Fibroblast of the conjunctiva (primary cell): Measurements from ENCODE around the gene SF3B4.
A peak's percentile ranks its signal among the peaks of the same experiment; 100 is the strongest.

Source experiments
- DNase-seq: peaks from one replicate; pipeline ENCODE4 v3.0.0-alpha.2; 2010; ENCODE audit warnings: low read depth

SF3B4 gene

GRCh38 chr1:149932474-149932873 is 4.9 kb upstream of the SF3B4 start:
- no peak for DNase-seq

- no peak for DNase-seq
Observed at GRCh38 chr1:149931212-149931790, 3.7 kb upstream of the SF3B4 start.

DNA sequence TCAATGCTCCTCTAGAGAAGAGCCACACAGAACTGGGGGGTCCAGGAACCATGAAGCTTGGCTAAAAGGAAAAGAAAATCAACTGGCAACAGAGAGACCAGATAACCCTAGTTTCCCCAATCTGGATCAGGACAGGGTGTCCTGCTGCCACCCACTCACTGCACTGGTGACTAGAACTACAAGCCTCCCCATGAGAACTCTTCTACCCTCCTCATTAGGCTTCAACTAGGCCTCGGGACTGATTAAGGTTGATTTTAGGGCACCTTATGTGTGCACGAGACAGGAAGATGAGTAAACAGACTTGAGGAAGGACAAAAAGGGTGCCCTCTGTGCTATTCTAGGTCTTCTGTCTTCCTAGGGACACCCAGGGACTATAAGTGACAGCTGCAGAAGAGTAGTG is 2.3 kb upstream of the SF3B4 start:
- no peak for DNase-seq

DNA sequence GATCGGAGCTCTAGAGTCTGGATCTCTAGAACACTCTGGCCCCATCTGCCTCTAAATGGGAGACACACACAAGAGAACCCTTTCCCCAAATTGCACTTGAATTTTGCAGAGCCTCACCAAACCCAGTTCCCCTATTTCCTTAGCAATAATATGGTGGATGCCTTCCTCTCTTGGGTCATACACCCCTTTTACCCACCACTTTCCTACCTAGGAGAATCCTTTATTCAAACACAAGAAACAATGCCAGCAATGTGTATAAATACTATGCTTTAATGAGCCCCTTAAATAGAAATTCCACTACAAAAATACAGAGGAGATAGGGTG is 760 bp upstream of the SF3B4 start:
- DNase-seq: no peak

- DNase-seq: no peak
Observed at GRCh38 chr1:149927056-149927562, 494 bp downstream of the SF3B4 start.

GRCh38 chr1:149926296-149926695 is 1.3 kb downstream of the SF3B4 start:
- no peak for DNase-seq

GRCh38 chr1:149925751-149926150 is 1.9 kb downstream of the SF3B4 start:
- DNase-seq: no peak

GRCh38 chr1:149925345-149925744 is 2.3 kb downstream of the SF3B4 start:
- no peak for DNase-seq

GRCh38 chr1:149923626-149924025 is 4.0 kb downstream of the SF3B4 start:
- DNase-seq: no peak

- peak; percentile 41 for DNase-seq
Observed at GRCh38 chr1:149917571-149918144, 9.9 kb downstream of the SF3B4 start, which contains the start of gene SV2A. SV2A (minus strand) TSS chr1:149917844; CDS start chr1:149913840, 4,004 bp downstream.

- DNase-seq: no peak
Observed at GRCh38 chr1:149916898-149917252, 10.7 kb downstream of the SF3B4 start.

GRCh38 chr1:149916193-149916897 is 11.3 kb downstream of the SF3B4 start:
- no peak for DNase-seq

- DNase-seq: no peak
Observed at GRCh38 chr1:149915429-149916192, 12.0 kb downstream of the SF3B4 start.

DNA sequence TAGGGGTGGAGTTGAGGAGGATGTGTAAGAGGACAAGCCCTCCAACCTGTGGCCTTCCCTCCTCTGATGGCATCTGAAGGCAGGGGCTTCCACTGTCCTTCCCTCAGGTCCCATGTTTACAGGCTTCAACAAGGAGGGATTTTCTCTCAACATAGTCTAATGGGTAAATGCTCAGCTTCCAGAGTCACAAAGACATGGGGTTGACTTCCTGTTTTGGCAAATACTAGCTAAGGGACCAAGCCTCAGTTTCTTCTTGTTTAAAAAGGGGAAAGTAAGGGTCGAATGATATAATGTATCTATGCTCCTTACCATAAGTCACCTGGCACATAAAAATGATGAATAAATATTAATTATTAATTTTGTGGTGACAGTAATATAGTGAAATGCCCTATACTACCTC is 13.1 kb downstream of the SF3B4 start:
- no peak for DNase-seq

DNA sequence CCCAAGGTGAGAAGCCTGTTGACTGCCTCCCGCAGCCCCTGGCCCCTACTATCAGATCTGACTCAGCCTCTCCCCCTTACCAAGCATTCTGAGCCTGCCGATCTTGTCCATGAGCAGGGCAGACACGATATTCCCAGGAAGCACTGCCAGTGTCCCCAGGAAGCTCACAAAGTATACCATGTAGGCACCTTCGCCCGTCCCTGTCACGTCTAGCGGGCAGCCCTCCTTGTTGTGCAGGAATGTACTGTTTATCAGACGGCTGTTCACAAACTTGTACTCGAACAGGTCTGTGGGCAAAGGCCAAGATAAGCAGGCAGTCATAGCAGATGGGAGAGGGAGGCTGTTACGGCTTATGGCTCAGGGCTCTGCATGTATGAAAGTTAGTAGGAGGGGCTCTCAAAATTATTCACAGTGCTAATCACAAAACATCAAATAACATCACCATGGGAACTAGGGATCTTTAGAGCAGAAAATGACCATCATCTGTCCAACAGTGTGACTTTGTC is 21.0 kb downstream of the SF3B4 start:
- no peak for DNase-seq

GRCh38 chr1:149903836-149904491 is 23.6 kb downstream of the SF3B4 start:
- DNase-seq: no peak

GRCh38 chr1:149899460-149900284 is 27.9 kb downstream of the SF3B4 start, which contains the start of gene BOLA1:
BOLA1 (plus strand) TSS chr1:149899568; CDS start chr1:149900060, 492 bp downstream.
- DNase-seq: peak; percentile 76

DNA sequence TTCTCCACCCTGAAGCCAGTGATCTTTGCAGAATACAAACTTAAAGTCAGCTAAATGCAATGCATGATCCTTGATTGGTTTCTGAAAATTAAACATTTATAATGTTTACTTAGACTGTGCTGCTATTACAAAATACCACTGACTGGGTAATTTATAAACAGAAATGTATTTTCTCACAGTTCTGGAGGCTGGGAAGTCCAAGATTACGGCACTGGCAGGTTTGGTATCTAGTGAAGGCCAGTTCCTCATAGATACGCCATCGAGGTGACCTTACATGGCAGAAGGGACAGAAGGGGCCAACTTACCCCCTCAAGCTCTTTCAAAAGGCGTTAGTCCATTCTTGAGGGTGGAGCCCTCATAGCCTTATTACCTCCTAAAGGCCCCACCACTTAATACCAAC is 31.0 kb downstream of the SF3B4 start:
- DNase-seq: no peak

GRCh38 chr1:149888999-149889289 is 38.7 kb downstream of the SF3B4 start:
- peak; percentile 26 for DNase-seq

DNA sequence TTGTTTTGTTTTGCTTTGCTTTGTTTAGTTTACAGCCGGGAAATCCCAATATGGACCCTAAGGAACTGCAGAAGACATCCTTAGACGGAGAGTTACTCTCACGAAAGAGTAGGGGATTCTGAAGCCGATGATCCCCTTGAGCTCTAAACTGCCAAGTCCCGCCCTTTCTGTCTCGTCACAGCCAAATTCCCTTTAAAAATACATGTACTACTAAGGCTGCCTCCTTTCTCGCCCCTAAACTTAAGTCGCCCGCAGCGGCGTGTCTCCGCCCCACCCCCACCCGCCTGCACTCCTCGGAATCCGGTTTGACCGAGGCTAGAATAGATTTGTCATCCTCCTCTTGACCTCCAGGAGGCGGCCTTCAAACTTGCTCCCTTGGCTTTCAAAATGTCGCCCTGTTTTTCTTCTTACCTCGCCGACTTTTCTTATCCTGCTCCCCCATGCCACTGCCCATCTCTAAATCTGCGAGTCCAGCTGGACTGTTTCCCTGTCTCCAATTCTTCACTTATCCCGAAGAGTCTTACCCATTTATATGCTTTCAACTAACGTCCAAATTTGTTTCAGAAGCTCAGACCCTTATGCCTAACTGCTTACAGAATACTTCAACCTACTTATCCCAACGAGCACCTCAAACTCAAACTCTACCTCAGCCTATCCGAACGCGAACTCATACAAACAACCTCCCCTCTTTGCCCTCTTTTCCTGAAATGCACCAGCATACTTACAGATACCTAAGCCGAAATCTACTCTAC is 39.2 kb downstream of the SF3B4 start:
- peak; percentile 95 for DNase-seq
